DND-41 (cell line): Measurements from ENCODE around the gene FHDC1.
A peak's percentile ranks its signal among the peaks of the same experiment; 100 is the strongest.

Experiments
- CTCF ChIP-seq: IDR thresholded peaks from 2 replicates; pipeline ENCODE4 v1.5.1; 2012; ENCODE audit warnings: borderline replicate concordance, low read length, moderate library complexity, mild to moderate bottlenecking; ENCODE audit not compliant: poor library complexity, severe bottlenecking; ENCODE audit errors: extremely low read depth
- EZH2 ChIP-seq: IDR thresholded peaks from 3 replicates; pipeline ENCODE4 v1.6.1; 2012; ENCODE audit warnings: borderline replicate concordance, low read depth, mild to moderate bottlenecking, moderate library complexity, low read length, inconsistent platforms; ENCODE audit not compliant: severe bottlenecking

GRCh38 chr4:152937336-152938236, 1.5 kb downstream of the FHDC1 start:
- TF ChIP-seq CTCF (no peak), EZH2 (peak; percentile 89)
